ENCODE results near the gene SPEN.
"Not testable (repeated sequence)": the region's sequence is repeated elsewhere in the genome, so short reads cannot be mapped to it uniquely, and the experiment has no call there.

Gene SPEN, protein sequence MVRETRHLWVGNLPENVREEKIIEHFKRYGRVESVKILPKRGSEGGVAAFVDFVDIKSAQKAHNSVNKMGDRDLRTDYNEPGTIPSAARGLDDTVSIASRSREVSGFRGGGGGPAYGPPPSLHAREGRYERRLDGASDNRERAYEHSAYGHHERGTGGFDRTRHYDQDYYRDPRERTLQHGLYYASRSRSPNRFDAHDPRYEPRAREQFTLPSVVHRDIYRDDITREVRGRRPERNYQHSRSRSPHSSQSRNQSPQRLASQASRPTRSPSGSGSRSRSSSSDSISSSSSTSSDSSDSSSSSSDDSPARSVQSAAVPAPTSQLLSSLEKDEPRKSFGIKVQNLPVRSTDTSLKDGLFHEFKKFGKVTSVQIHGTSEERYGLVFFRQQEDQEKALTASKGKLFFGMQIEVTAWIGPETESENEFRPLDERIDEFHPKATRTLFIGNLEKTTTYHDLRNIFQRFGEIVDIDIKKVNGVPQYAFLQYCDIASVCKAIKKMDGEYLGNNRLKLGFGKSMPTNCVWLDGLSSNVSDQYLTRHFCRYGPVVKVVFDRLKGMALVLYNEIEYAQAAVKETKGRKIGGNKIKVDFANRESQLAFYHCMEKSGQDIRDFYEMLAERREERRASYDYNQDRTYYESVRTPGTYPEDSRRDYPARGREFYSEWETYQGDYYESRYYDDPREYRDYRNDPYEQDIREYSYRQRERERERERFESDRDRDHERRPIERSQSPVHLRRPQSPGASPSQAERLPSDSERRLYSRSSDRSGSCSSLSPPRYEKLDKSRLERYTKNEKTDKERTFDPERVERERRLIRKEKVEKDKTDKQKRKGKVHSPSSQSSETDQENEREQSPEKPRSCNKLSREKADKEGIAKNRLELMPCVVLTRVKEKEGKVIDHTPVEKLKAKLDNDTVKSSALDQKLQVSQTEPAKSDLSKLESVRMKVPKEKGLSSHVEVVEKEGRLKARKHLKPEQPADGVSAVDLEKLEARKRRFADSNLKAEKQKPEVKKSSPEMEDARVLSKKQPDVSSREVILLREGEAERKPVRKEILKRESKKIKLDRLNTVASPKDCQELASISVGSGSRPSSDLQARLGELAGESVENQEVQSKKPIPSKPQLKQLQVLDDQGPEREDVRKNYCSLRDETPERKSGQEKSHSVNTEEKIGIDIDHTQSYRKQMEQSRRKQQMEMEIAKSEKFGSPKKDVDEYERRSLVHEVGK (N-terminal part only)

DNA sequence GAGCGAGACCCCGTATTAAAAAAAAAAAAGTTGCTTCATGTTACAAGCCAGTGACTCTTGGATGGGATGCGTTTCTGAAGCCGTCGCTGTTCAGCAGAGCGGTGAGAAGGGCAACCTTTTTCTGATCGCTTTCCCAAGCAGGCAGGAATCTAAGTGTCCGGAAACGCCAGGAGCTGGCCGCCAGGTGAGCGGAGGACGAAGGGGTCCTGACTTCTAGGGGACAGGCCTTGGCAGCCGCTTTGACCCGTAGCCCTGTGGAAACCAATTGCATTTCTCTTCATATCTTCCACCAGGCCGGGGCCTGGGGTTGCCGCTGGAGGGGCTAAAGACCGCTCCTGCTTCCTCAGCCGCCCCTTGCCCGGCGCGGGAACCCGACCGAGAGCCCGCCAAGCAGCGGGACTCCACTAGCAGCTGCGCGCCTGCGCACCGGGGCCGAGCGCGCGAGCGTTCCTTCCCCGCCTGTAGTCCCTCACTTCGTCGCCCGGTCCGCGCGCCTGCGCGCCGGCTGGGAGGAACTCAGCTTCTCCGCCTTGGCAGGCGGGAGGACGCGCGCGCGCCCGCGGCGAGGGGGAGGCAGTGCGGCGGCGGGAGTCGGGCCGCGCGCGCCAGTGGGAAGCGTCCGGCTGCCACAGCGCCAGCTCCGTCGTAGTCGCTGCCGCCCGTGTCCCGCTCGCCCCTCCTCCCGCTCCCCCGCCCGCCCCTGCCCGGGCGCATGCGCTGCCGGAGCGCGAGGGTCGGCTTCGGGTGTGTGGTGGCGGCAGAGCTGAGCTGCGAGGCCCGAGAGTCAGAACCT, at the start of gene SPEN:
SPEN (plus strand) TSS at position 608 of the 793 bp plus-strand sequence. CDS start 361 bp downstream, outside the sequence.
- peaks cover 16% of the 10 kb centered on the region for H3K4me1 ChIP-seq (ENCODE audit: insufficient read depth, low read length)
- H3K9ac ChIP-seq (ENCODE audit: low read depth, low read length) = peak within 1 kb of the TSS; percentile 72
- H3K36me3 ChIP-seq (ENCODE audit: insufficient read depth, low read length) = no peaks in the 10 kb centered on the region
- no peaks in the 10 kb centered on the region for H3K9me3 ChIP-seq (ENCODE audit: control insufficient read depth, insufficient read depth, low read length)

DNA sequence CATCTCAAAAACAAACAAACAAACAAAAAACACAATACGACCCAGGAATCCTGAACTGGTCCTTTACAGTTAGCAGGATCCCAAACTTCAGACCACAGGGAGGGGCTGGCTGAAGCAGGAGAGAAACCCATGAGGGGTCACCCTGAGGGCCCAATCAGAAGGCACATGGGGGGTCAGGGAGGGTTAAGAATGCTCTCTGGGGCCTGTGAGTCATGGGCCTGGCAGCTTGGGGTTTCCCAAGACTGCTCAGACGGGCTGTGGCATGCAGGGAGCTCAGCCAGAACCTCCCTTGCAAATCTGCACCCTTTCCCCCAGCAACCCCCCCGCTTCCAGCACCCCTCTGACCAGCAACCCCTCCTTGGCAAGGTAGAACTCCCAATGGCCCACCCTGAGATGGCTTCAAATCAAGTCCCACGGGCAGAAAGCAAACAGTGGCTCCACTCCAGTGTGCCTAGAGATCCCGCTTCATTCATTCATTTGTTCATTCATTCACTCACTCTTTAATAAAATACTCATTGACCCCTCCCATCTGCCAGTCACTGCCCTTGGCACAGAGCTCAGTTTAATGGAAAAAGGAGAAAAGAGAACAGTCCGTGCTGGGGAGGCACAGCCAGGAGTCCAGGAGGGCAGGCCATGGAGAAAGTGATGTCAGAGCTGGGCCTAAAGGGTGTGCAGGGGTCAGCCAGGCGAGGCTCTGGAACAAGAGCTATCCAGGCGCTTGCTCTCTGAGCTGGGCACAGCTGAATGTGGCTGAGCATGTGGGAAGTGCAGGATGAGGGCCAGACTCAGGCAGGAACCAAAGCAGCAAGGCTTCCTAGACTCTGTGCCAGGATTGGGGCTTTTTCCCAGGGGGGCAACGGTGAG, 48.3 kb upstream of the SPEN start:
- Histone ChIP-seq H3K4me1 (ENCODE audit: insufficient read depth, low read length) (peaks cover 28% of the 10 kb centered on the region), H3K9me3 (ENCODE audit: control insufficient read depth, insufficient read depth, low read length) (no peaks in the 10 kb centered on the region), H3K9ac (ENCODE audit: low read depth, low read length) (no peak overlapping the region; the same call in 1 of the 2 replicates), H3K36me3 (ENCODE audit: insufficient read depth, low read length) (no peaks in the 10 kb centered on the region)

DNA sequence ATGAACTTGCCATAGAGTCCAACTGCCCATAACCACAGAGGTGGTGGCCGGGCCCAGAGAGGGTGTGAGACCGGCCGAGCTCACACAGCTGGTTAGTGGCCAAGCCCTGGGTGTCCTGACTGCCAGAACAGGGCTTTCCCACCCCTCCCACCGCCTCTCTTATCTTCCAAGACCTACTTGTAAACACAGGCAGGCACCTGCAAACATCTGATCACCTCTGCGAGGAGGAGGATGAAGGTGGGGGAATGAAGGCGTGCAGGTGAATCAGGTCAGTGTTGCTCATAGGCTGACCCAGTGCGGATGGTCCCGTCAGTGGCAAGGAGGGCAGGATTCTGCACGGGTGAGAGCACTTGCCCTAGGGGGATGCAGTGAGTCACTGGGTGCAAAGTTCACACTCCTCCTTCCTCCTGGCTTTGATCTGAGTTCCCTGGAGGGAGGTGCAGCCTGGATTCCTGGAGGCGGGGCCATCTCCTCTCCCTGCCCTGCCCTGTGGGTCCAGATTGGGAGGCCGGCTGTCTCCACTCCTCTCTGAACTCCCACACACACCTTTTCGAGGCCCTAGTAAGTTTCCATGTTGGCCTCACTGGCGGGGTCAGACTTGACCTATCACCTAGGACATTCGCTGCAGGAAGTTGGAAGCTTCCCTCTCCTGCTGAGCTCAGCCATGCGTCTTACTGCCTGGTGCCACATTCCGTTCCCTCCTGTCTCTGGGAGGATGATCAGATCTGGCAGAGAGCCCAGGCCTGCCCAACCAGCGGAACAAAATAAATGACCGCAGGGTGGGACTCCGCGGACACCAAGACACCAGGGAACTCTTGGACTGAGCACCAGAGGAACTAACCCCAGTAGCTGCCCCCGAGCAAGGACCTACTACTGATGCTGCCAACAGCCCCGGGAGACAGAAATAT, 47.3 kb upstream of the SPEN start:
- peaks cover 26% of the 10 kb centered on the region for H3K4me1 ChIP-seq (ENCODE audit: insufficient read depth, low read length)
- H3K9ac ChIP-seq (ENCODE audit: low read depth, low read length) = no peak overlapping the region; the same call in 1 of the 2 replicates
- no peaks in the 10 kb centered on the region for H3K36me3 ChIP-seq (ENCODE audit: insufficient read depth, low read length)
- H3K9me3 ChIP-seq (ENCODE audit: control insufficient read depth, insufficient read depth, low read length) = no peaks in the 10 kb centered on the region

DNA sequence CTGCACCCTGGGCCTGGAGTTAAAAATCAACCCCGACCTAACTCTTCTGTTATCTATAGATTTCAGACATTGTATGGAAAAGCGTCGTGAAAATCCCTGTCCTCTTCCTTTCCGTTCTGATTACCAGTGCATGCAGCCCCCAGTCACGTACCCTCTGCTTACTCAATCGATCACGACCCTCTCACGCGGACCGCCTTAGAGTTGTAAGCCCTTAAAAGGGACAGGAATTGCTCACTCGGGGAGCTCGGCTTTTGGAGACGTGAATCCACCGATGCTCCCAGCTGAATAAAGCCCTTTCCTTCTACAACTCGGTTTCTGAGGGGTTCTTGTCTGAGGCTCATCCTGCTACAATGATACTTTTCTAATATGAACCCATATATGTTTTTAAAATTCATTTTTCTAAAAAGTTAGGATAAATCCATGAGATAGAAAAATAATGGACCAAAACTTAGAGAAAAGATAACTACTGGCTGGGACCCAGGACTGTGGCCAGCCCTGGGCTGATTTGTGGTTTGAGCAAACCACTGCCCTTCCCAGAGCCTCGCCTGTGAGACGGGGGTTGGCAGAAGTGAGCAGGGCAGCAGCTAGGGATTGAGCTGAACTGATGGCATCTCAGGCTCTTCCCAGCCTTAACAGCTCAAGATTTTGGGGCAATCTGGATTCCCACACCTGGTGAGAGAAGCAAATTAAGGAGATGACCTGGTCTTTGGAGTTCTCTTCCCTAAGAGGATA, 45.1 kb upstream of the SPEN start:
- Histone ChIP-seq H3K9me3 (ENCODE audit: control insufficient read depth, insufficient read depth, low read length) (no peaks in the 10 kb centered on the region), H3K4me1 (ENCODE audit: insufficient read depth, low read length) (peaks cover 26% of the 10 kb centered on the region), H3K9ac (ENCODE audit: low read depth, low read length) (no peak overlapping the region), H3K36me3 (ENCODE audit: insufficient read depth, low read length) (no peaks in the 10 kb centered on the region)

DNA sequence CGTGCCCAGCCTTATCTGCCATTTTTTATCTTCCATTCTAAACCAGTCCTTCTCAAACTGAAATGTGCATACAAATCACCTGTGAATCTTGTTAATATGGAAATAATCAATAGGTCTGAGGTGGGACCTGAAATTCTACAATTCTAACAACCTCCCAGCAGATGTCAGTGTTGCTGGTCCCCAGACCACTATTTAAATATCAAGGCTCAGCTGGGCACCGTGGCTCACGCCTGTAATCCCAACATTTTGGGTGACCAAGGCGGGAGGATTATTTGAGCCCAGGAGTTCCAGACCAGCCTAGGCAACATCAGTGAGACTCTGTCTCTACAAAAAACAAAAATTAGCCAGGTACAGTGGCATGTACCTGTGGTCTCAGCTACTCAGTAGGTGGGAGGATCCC, 44.1 kb upstream of the SPEN start:
- Histone ChIP-seq H3K36me3 (ENCODE audit: insufficient read depth, low read length) (no peaks in the 10 kb centered on the region), H3K4me1 (ENCODE audit: insufficient read depth, low read length) (peaks cover 26% of the 10 kb centered on the region), H3K9ac (ENCODE audit: low read depth, low read length) (no peak overlapping the region)

DNA sequence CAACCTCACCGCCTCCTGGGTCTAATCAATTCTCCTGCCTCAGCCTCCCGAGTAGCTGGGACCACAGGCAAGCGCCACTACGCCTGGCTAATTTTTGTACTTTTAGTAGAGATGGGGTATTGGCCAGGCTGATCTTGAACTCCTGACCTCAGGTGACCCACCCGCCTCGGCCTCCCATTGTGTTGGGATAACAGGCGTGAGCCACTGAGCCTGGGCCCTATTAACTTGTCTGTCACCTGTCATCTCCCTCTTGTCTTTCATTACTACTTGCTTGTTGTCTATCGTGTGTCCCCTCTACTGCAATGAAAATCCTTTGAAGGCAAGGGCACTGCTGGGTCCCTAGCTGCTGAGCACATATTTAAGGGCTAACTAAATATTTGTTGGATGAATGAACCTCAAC, 43.4 kb upstream of the SPEN start:
- peaks cover 27% of the 10 kb centered on the region for H3K4me1 ChIP-seq (ENCODE audit: insufficient read depth, low read length)
- no peaks in the 10 kb centered on the region for H3K36me3 ChIP-seq (ENCODE audit: insufficient read depth, low read length)
- no peak overlapping the region for H3K9ac ChIP-seq (ENCODE audit: low read depth, low read length)
- H3K9me3 ChIP-seq (ENCODE audit: control insufficient read depth, insufficient read depth, low read length) = no peaks in the 10 kb centered on the region

More for the DNA sequence above, 44.1 kb upstream of the SPEN start:
- H3K9me3 ChIP-seq (ENCODE audit: control insufficient read depth, insufficient read depth, low read length) = no peaks in the 10 kb centered on the region

DNA sequence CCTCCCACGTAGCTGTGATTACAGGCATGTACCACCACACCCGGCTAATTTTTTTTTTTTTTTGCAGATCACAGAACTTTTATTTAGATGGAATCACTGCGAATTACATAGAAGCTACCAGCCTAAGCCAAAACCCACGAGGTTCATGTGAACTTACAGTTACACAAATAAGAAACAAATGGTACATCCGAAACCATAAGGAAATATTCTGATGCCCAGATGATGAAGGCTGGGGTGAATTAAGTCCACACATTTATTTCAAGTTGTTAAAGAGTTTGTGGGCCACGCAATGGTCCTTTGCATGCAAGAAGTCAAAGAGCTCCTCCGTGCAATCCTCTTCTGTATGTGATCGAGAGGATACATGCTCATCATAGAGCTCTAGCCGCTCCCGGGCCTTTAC, 40.4 kb upstream of the SPEN start:
- Histone ChIP-seq H3K4me1 (ENCODE audit: insufficient read depth, low read length) (peaks cover 8% of the 10 kb centered on the region), H3K9ac (ENCODE audit: low read depth, low read length) (no peak overlapping the region), H3K36me3 (ENCODE audit: insufficient read depth, low read length) (no peaks in the 10 kb centered on the region), H3K9me3 (ENCODE audit: control insufficient read depth, insufficient read depth, low read length) (no peaks in the 10 kb centered on the region)

DNA sequence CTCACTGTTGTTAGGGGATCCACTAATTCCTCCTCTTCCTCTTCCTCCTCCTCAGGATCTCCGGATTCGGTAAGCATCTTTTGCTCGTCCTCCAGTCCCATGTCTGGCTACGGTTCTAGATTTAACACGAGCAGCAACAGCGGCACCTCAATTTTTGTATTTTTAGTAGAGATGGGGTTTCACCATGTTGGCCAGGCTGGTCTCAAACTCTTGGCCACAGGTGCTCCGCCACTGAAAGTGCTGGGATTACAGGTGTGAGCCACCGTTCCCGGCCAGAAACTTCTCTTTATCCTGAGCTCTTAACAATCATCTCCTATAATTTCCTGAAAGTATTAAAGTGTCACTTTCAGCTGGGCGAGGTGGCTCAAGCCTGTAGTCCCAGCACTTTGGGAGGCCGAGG, 40.0 kb upstream of the SPEN start, which contains the start of gene UQCRHL:
UQCRHL (minus strand) TSS at position 101 of the 400 bp plus-strand sequence; CDS start at position 101, 0 bp downstream.
- H3K4me1 ChIP-seq (ENCODE audit: insufficient read depth, low read length); H3K36me3 ChIP-seq (ENCODE audit: insufficient read depth, low read length); H3K9me3 ChIP-seq (ENCODE audit: control insufficient read depth, insufficient read depth, low read length); H3K9ac ChIP-seq (ENCODE audit: low read depth, low read length): not testable (repeated sequence)

DNA sequence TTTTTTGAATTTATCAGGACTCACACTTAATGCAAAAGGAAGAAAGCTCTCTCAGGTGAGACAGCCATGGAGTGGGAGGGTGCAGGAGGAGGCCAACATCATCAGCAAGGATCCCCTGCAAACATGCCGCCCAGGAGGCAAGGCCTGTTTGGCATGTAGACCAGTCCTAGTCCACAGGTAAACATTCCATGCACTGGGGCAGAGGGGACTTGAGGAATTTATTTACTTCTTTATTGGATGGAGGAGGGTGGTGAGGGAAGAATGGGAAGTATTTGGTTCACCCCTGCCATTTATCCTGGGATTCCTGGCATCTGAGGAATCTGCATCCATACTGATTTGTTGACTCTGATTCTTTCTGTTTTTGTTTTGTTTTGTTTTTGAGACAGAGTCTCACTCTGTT, 38.6 kb upstream of the SPEN start:
- H3K36me3 ChIP-seq (ENCODE audit: insufficient read depth, low read length) = no peaks in the 10 kb centered on the region
- H3K9me3 ChIP-seq (ENCODE audit: control insufficient read depth, insufficient read depth, low read length) = no peaks in the 10 kb centered on the region
- H3K9ac ChIP-seq (ENCODE audit: low read depth, low read length) = no peak overlapping the region
- peaks cover 4% of the 10 kb centered on the region; the same call in 1 of the 2 replicates for H3K4me1 ChIP-seq (ENCODE audit: insufficient read depth, low read length)

DNA sequence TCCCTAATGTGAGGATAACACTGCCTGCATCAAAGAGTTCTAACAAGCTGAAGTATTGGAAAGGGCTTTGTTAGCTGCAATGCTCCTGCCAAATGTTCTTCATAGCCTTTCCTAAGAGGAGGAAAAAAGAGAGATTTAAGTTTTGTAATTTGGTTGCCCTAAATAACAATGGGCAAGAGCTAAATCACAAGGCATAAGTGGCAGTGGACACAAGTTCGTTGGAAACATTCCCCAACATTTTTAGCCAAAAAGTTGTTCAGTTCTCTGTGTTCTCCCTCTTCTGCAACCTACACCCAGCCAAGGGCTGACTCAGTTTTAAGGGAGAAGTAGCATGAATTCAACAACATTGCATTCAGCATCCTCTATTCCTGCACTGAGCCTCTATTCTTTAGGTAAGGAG, 37.4 kb upstream of the SPEN start:
- no peaks in the 10 kb centered on the region for H3K36me3 ChIP-seq (ENCODE audit: insufficient read depth, low read length)
- no peaks in the 10 kb centered on the region for H3K9me3 ChIP-seq (ENCODE audit: control insufficient read depth, insufficient read depth, low read length)
- H3K4me1 ChIP-seq (ENCODE audit: insufficient read depth, low read length) = peaks cover 4% of the 10 kb centered on the region; the same call in 1 of the 2 replicates
- H3K9ac ChIP-seq (ENCODE audit: low read depth, low read length) = no peak overlapping the region

DNA sequence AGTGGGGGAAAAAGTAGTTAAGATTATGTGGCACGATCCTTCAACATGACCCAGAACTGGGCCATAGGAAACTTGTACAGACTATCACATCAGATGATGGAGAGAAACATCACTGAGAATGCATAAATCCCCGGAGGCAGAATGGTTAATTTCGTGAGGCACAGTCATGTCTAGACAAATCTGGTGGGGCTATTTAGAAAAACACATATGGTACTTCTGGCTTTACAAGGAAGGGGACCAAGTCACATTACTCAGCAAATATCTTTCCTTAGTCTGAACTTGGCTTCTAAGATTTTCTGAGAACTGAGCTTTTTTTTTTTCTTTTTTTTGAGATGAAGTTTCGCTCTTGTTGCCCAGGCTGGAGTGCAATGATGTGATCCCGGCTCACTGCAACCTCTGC, 30.8 kb upstream of the SPEN start:
- H3K9ac ChIP-seq (ENCODE audit: low read depth, low read length) = no peak overlapping the region
- H3K4me1 ChIP-seq (ENCODE audit: insufficient read depth, low read length) = no peaks in the 10 kb centered on the region
- H3K36me3 ChIP-seq (ENCODE audit: insufficient read depth, low read length) = no peaks in the 10 kb centered on the region
- H3K9me3 ChIP-seq (ENCODE audit: control insufficient read depth, insufficient read depth, low read length) = no peaks in the 10 kb centered on the region

DNA sequence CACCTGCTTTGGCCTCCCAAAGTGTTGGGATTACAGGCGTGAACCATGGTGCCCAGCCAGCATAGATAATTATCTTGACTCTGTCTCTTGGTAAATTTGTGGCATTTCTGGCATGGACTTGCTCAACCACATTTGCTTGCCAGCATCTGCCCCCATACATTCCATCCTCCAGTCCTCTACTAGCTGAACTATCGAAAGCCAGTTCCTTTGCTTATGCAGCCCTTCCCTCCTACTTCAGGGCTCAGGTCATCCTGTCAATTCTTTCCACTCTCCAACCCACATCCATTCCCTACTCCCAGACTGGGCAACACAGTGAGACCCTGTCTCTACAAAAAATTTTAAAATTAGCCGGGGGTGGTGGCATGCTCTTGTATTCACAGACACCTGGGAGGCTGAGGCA, 27.0 kb upstream of the SPEN start:
- no peaks in the 10 kb centered on the region for H3K36me3 ChIP-seq (ENCODE audit: insufficient read depth, low read length)
- no peaks in the 10 kb centered on the region for H3K9me3 ChIP-seq (ENCODE audit: control insufficient read depth, insufficient read depth, low read length)
- no peaks in the 10 kb centered on the region for H3K4me1 ChIP-seq (ENCODE audit: insufficient read depth, low read length)
- H3K9ac ChIP-seq (ENCODE audit: low read depth, low read length) = no peak overlapping the region
